Subcutaneous abdominal adipose tissue (tissue), 5 donors: ENCODE data around the gene CPNE5.

Source experiments
- H3K27ac ChIP-seq: one replicate; pipeline ENCODE4 v1.7.0; 2013; ENCODE audit warnings: low read depth, mild to moderate bottlenecking, inconsistent platforms, low read length, moderate library complexity
- H3K27me3 ChIP-seq, 5 donors: one replicate each; pipeline ENCODE4 v1.7.0; 2013; ENCODE audit warnings: low read length in 5 of 5, inconsistent platforms in 1 of 5; ENCODE audit not compliant: control insufficient read depth in 5 of 5, insufficient read depth in 4 of 5
- H3K36me3 ChIP-seq, 5 donors: one replicate each; pipeline ENCODE4 v1.7.0; 2013; ENCODE audit warnings: low read length in 5 of 5; ENCODE audit not compliant: control insufficient read depth in 5 of 5, insufficient read depth in 5 of 5
- H3K4me1 ChIP-seq, 5 donors: one replicate each; pipeline ENCODE4 v1.7.0; 2013; ENCODE audit warnings: low read length in 5 of 5, mild to moderate bottlenecking in 3 of 5, moderate library complexity in 1 of 5; ENCODE audit not compliant: control insufficient read depth in 5 of 5, insufficient read depth in 5 of 5
- H3K4me3 ChIP-seq, 5 donors: one replicate each; pipeline ENCODE4 v1.7.0; 2013; ENCODE audit warnings: low read length in 5 of 5, low read depth in 1 of 5
- H3K9ac ChIP-seq, 5 donors: one replicate each; pipeline ENCODE4 v1.7.0; 2013; ENCODE audit warnings: low read length in 5 of 5, mild to moderate bottlenecking in 4 of 5, moderate library complexity in 3 of 5
- H3K9me3 ChIP-seq, 5 donors: one replicate each; pipeline ENCODE4 v1.7.0; 2013; ENCODE audit warnings: low read length in 5 of 5; ENCODE audit not compliant: control insufficient read depth in 5 of 5
- donor health status: healthy.
- donor health status: healthy.
- donor health status: healthy.
- donor health status: healthy.
- donor health status: healthy.

Gene CPNE5

DNA sequence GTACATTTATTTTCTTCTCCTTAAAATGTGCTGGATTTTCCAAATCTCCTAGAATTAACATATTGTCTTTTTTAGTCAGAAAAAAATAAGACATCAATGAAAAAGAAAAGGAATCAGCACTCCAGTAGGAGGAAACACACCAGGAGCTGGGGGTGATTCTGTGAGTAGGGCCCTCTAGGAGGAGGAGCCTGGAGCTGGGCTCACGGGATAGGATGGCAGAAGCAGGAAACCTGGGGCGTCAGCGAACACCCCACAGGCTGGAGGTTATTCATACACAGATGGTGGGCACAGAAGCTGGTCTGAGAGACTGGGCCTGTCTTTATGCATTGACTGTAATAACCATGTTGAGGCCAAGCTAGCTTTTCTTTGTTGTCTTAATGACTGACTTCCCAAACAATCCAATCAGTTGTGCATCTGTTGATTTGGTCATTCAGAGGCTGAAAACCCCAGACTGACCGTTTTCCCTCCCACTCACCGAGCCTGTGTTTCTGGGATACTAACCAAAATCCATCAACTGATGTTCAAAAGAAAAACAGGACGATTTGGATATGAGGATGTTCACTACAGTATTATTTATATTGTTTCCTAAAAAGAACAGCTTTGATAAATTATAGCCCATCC lies 53.1 kb downstream of the CPNE5 start:
- Histone ChIP-seq H3K9ac (no peak overlapping the region), H3K27me3 (peaks cover 0 to 11% (median 5%) of the 10 kb centered on the region in 5 donors), H3K9me3 (no peaks in the 10 kb centered on the region), H3K27ac (no peak overlapping the region), H3K4me1 (peaks cover 0 to 7% (median 0%) of the 10 kb centered on the region in 5 donors), H3K4me3 (no peak overlapping the region), H3K36me3 (no peaks in the 10 kb centered on the region)

GRCh38 chr6:36784376-36784636 lies 54.9 kb downstream of the CPNE5 start:
- no peak overlapping the region for H3K9ac ChIP-seq
- H3K27ac ChIP-seq: no peak overlapping the region
- peaks cover 0 to 8% (median 6%) of the 10 kb centered on the region in 5 donors for H3K27me3 ChIP-seq
- H3K9me3 ChIP-seq: no peaks in the 10 kb centered on the region
- no peak overlapping the region for H3K4me3 ChIP-seq
- peaks cover 0 to 8% (median 7%) of the 10 kb centered on the region in 5 donors for H3K4me1 ChIP-seq
- no peaks in the 10 kb centered on the region for H3K36me3 ChIP-seq

GRCh38 chr6:36783603-36784375 lies 55.5 kb downstream of the CPNE5 start:
- H3K27ac ChIP-seq: no peak overlapping the region
- peaks cover 0 to 8% (median 7%) of the 10 kb centered on the region in 5 donors for H3K4me1 ChIP-seq
- H3K36me3 ChIP-seq: no peaks in the 10 kb centered on the region
- no peaks in the 10 kb centered on the region for H3K9me3 ChIP-seq
- H3K27me3 ChIP-seq: peaks cover 0 to 10% (median 7%) of the 10 kb centered on the region in 5 donors
- H3K4me3 ChIP-seq: no peak overlapping the region
- no peak overlapping the region for H3K9ac ChIP-seq

DNA sequence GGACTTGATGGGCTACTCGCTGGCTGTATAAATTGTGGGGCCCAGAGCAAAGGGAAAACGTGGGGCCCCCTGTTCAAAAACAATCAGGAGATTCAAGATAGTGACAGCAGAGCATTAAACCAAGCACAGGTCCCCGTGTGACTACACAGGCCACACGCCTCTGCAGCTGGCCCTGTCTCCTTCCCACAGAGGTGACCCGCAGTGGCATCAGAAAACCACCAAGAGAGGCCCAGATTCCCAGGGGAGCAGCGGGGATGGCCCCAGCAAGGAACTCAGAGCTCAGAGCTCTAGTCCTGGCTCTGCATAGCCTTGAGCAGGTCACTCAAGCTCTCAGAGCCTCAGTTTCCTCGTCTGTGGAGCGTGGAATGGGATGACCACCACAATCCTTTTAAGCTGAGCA lies 57.6 kb downstream of the CPNE5 start:
- Histone ChIP-seq H3K4me1 (peaks cover 0 to 8% (median 7%) of the 10 kb centered on the region in 5 donors), H3K9me3 (no peaks in the 10 kb centered on the region), H3K4me3 (no peak overlapping the region), H3K27me3 (peaks cover 3 to 17% (median 12%) of the 10 kb centered on the region in 5 donors), H3K27ac (no peak overlapping the region), H3K36me3 (no peaks in the 10 kb centered on the region), H3K9ac (no peak overlapping the region)

- no peaks in the 10 kb centered on the region for H3K36me3 ChIP-seq
- no peak overlapping the region for H3K9ac ChIP-seq
- no peaks in the 10 kb centered on the region for H3K9me3 ChIP-seq
- no peak overlapping the region for H3K27ac ChIP-seq
- peaks cover 0 to 8% (median 7%) of the 10 kb centered on the region in 5 donors for H3K4me1 ChIP-seq
- H3K4me3 ChIP-seq: no peak overlapping the region
- peaks cover 9 to 22% (median 17%) of the 10 kb centered on the region in 5 donors for H3K27me3 ChIP-seq
Measured at GRCh38 chr6:36780442-36781177, 58.6 kb downstream of the CPNE5 start.

- Histone ChIP-seq H3K27me3 (peaks cover 9 to 22% (median 17%) of the 10 kb centered on the region in 5 donors), H3K27ac (no peak overlapping the region), H3K9ac (no peak overlapping the region), H3K9me3 (no peaks in the 10 kb centered on the region), H3K36me3 (no peaks in the 10 kb centered on the region), H3K4me3 (no peak overlapping the region), H3K4me1 (peaks cover 0 to 8% (median 6%) of the 10 kb centered on the region in 5 donors)
Measured at GRCh38 chr6:36779227-36779626, 60.0 kb downstream of the CPNE5 start.

DNA sequence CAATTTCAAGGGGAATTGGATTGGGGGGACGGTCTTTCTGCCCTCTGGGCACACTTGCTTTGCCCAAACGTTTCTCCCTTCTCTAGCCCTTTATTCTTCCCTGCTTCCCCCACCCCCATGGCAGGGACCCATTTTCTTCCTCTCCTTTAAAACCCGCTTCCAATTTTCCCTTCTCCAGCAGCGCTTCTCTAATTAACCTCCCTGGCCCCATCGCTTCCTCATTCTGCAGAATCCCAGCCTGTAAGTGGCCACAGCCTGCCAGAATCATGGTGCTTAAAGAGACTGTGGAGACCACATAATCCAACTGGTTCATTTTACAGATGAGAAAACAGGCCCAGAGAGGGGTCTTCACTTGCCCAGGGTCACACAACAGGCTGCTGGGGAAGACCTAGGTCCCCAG lies 61.4 kb downstream of the CPNE5 start:
- H3K36me3 ChIP-seq: no peaks in the 10 kb centered on the region
- peaks cover 0 to 8% (median 0%) of the 10 kb centered on the region in 5 donors for H3K4me1 ChIP-seq
- H3K27ac ChIP-seq: no peak overlapping the region
- H3K4me3 ChIP-seq: no peak overlapping the region
- H3K9ac ChIP-seq: no peak overlapping the region
- H3K27me3 ChIP-seq: peaks cover 9 to 22% (median 17%) of the 10 kb centered on the region in 5 donors
- H3K9me3 ChIP-seq: no peaks in the 10 kb centered on the region

DNA sequence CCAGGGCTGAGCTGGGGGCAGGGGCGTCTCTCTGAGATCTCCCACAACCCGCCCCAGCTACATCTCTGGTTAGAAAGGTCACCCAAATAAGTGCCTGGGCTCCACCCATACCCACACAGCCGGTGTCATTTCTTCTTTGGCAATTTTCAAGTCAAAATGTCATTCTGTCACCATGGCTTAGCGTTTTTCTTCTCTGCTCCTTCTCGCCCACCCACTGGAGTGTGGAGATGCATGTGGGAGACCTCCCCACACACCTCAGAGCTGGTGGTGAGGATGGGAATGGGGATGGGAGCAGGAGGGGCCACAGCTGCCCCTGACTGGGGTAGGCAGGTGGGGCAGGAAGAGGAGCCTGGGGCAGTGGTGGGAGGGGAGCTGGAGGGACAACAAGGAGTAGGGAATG lies 63.1 kb downstream of the CPNE5 start:
- Histone ChIP-seq H3K9ac (no peak overlapping the region), H3K9me3 (no peaks in the 10 kb centered on the region), H3K36me3 (no peaks in the 10 kb centered on the region), H3K4me3 (no peak overlapping the region), H3K27ac (no peak overlapping the region), H3K27me3 (peaks cover 9 to 22% (median 17%) of the 10 kb centered on the region in 5 donors), H3K4me1 (peaks cover 0 to 8% (median 0%) of the 10 kb centered on the region in 5 donors)

DNA sequence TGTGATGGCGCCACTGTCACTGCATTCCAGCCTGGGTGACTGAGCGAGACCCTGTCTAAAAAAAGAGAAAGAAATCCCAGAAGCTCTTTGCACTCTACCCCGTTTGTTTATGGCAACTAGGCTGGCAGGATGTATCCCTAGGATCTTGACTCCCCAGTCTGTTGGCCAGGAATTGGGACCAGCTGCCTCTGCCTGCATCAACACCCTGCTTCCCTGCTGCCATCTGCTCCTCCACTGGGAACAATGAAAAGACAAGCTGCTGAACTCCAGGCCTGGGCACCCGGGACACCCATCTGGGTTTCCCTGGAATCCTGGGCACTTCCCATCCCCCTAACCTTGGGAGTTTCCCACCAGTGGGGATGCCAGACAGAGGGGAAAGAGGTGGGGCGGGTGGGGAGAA lies 64.9 kb downstream of the CPNE5 start:
- H3K27ac ChIP-seq: no peak overlapping the region
- no peak overlapping the region for H3K9ac ChIP-seq
- H3K36me3 ChIP-seq: no peaks in the 10 kb centered on the region
- no peak overlapping the region for H3K4me3 ChIP-seq
- H3K4me1 ChIP-seq: peaks cover 0 to 16% (median 10%) of the 10 kb centered on the region in 5 donors
- peaks cover 9 to 22% (median 16%) of the 10 kb centered on the region in 5 donors for H3K27me3 ChIP-seq
- H3K9me3 ChIP-seq: no peaks in the 10 kb centered on the region

GRCh38 chr6:36772397-36772796 lies 66.8 kb downstream of the CPNE5 start:
- peaks cover 5 to 11% (median 9%) of the 10 kb centered on the region in 5 donors for H3K27me3 ChIP-seq
- H3K9ac ChIP-seq: no peak overlapping the region
- no peak overlapping the region for H3K27ac ChIP-seq
- no peaks in the 10 kb centered on the region for H3K36me3 ChIP-seq
- no peak overlapping the region for H3K4me3 ChIP-seq
- no peaks in the 10 kb centered on the region for H3K9me3 ChIP-seq
- peaks cover 0 to 18% (median 13%) of the 10 kb centered on the region in 5 donors for H3K4me1 ChIP-seq
